Measurements from ENCODE around the gene SPAG9. TPM values are rescaled to one million over a fixed set of nuclear protein-coding genes. Genes with fewer than 3 reads are reported as not detected.

The SPAG9 gene
- total and polyA plus RNA-seq, 7 donors, result 21.6 to 79.9 (median 74.3) TPM

DNA sequence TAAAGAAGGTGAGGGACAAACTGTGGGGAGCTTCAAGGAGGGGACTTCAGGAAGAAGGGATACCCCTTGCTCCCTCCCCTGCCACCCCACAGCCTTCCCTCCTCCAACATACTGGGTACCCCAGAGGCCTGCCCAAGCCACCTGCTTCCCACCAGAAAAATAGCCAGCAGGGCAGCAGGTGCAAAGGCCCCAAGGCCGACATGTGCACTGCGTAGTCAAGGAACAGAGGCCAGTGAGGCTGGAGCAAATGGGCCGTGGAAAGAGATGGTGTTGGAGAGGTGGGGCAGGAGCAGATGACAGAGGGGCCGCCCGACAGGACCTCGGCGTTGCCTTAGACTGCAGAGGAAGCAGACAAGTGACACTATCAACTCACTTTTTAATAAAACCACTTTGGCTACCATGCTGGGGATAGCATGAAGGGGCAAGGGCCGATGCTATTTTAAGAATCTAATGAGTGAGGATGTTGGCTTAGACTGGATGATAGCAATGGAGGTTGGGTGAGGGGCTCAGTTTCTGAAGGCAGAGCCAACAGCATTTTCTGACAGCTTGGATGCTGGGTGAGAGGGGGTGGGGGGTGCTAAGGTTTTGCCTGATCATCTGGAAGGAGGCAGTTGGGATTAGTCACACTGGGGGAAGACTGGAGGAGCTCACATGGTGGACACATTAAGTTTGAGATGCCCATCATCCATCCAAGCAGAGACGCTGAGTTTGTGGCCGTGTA lies 181.7 kb downstream of the SPAG9 start:
- Histone ChIP-seq H3K36me3 (no peaks in the 10 kb centered on the region), H3K4me3 (no peak overlapping the region), H3K4me1 (peaks cover 0 to 18% (median 12%) of the 10 kb centered on the region in 4 donors), H3K9me3 (no peaks in the 10 kb centered on the region), H3K27me3 (no peaks in the 10 kb centered on the region), H3K27ac (no peak overlapping the region)
- TF ChIP-seq POLR2AphosphoS5 (IDR thresholded peaks at IDR 0.05), result no peak
- WGBS, 2 donors, result 95% methylated on average over 10 of the region's 10 CpGs
- intact Hi-C loops (cut with DNase I), result no loop called here
- DNase-seq, result peak; percentile 53

DNA sequence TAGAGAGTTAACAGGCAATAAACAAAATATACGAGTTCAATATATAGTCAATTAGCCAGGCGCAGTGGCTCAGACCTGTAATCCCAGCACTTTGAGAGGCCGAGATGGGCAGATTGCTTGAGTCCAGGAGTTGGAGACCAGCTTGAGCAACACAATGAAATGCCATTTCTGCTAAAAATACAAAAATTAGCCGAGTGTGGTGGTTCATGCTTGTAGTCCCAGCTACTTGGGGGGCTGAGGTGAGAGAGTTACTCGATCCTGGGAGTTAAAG lies 184.7 kb downstream of the SPAG9 start:
- Histone ChIP-seq H3K4me1 (peaks cover 0 to 22% (median 17%) of the 10 kb centered on the region in 4 donors), H3K27me3 (no peaks in the 10 kb centered on the region), H3K4me3 (no peak overlapping the region), H3K27ac (no peak overlapping the region), H3K36me3 (no peaks in the 10 kb centered on the region), H3K9me3 (no peaks in the 10 kb centered on the region)
- TF ChIP-seq POLR2A (IDR thresholded peaks at IDR 0.05) (no peak), EP300 (IDR thresholded peaks at IDR 0.05) (no peak), POLR2AphosphoS5 (IDR thresholded peaks at IDR 0.05) (no peak)
- TF ChIP-seq, protein P1, sequence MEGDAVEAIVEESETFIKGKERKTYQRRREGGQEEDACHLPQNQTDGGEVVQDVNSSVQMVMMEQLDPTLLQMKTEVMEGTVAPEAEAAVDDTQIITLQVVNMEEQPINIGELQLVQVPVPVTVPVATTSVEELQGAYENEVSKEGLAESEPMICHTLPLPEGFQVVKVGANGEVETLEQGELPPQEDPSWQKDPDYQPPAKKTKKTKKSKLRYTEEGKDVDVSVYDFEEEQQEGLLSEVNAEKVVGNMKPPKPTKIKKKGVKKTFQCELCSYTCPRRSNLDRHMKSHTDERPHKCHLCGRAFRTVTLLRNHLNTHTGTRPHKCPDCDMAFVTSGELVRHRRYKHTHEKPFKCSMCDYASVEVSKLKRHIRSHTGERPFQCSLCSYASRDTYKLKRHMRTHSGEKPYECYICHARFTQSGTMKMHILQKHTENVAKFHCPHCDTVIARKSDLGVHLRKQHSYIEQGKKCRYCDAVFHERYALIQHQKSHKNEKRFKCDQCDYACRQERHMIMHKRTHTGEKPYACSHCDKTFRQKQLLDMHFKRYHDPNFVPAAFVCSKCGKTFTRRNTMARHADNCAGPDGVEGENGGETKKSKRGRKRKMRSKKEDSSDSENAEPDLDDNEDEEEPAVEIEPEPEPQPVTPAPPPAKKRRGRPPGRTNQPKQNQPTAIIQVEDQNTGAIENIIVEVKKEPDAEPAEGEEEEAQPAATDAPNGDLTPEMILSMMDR (IDR thresholded peaks at IDR 0.05), result no peak
- 74 to 83% methylated on average over 5 of the region's 5 CpGs for WGBS, 2 donors
- no peak for DNase-seq
- intact Hi-C loops (cut with DNase I), result no loop called here

DNA sequence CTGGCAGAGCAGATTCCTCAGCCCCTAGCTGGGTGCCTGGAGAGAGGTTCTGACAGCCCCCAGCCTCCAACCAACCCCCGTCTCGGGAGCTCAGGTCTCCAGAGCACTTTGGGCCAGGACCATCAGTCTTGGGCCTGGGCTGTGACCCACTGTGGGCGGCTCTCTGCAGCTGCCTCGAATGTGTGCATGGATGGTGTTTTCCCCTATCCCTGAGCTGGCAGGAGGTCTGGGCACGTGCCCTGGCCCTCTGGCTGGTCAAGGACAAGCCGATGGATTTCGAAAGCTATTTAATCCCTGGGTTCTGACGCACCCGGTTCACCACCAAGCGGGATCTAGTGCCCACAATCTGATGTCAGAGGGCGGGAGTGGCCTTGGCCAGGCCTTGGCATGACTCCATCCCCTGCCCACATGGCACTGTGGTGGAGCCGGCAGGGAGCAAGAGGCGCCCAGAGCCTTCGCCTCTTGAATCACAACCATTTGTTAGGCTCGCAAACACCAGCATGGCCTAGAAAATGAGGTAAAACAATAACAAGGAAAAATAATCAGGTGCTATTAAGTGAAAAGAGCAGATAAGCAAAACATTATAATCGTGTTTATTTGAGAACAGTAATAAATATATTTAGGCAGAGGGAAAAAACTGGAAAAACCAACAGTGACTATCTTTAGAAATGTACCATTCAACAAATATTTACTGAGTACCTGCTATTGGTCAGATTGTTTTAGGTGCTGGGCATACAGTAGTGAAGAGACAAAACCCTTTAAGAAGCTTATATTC lies 185.3 kb downstream of the SPAG9 start:
- peak; percentile 84 for DNase-seq
- H3K4me3 ChIP-seq, result no peak overlapping the region
- peak in 2 of 4 donors; percentile 15 to 30 for TF ChIP-seq POLR2AphosphoS5 (IDR thresholded peaks at IDR 0.05)
- no peak for TF ChIP-seq POLR2A (IDR thresholded peaks at IDR 0.05)
- peak overlapping the region; percentile 20 to 92 (median 30) for H3K27ac ChIP-seq
- 47 to 72% methylated on average over 16 of the region's 16 CpGs for WGBS, 2 donors
- intact Hi-C loops (cut with DNase I), result no loop called here
- no peaks in the 10 kb centered on the region for H3K36me3 ChIP-seq
- H3K27me3 ChIP-seq, result no peaks in the 10 kb centered on the region
- peaks cover 0 to 27% (median 22%) of the 10 kb centered on the region in 4 donors for H3K4me1 ChIP-seq
- H3K9me3 ChIP-seq, result no peaks in the 10 kb centered on the region

DNA sequence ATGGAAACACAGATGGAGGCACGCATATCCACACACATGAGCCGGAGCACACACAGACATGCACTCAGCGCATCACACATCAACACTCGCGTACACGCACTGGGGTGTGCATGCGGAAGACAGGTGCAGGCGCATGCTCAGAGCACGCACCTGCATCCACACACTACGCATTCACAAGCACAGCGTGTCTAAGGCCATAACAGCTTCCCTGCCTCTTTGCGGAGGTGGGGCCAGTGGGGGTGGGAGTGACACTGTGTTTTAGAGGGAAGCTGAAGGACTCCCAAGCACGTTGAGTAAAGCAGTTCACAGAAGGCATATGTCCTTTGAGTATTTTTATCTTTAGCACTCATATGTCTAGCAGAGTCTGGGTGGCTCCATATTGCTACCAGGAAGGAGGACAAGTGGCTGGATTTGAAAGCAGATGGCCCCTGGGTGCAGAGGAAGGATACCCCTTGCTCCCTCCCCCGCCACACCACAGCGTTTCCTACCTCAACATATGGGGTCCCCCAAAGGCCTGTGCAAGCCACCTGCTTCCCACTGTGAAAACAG lies 185.9 kb downstream of the SPAG9 start:
- H3K4me1 ChIP-seq, result peaks cover 0 to 34% (median 28%) of the 10 kb centered on the region in 4 donors
- H3K27ac ChIP-seq, result peak overlapping the region; percentile 20 to 92 (median 30)
- no peaks in the 10 kb centered on the region for H3K27me3 ChIP-seq
- no peaks in the 10 kb centered on the region for H3K9me3 ChIP-seq
- no peaks in the 10 kb centered on the region for H3K36me3 ChIP-seq
- intact Hi-C loops (cut with DNase I), result no loop called here
- WGBS, 2 donors, result 83 to 92% methylated on average over 15 of the region's 15 CpGs
- no peak for TF ChIP-seq POLR2AphosphoS5 (IDR thresholded peaks at IDR 0.05)
- no peak for TF ChIP-seq EP300 (IDR thresholded peaks at IDR 0.05)
- TF ChIP-seq, protein P1 (IDR thresholded peaks at IDR 0.05), result no peak
- no peak for TF ChIP-seq POLR2A (IDR thresholded peaks at IDR 0.05)
- no peak for DNase-seq
- H3K4me3 ChIP-seq, result no peak overlapping the region

DNA sequence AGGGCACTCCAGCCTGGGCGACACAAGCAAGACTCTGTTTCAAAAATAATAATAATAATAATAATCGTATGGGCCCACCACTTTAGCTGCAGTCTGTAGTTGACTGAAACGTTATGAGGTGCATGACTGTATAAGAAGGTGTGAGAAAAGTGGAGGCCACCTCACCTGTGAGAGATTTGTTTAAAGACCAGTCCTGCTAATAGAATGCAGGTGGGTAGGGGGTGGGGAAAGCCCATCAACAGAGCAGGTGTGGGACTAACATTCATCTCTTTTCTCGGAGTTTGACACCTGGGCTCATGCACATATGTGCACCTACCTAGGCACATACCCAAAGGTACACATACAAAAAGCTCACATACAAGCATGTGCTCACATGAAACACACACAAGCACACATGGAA lies 186.5 kb downstream of the SPAG9 start:
- H3K27me3 ChIP-seq, result no peaks in the 10 kb centered on the region
- intact Hi-C loops (cut with DNase I), result no loop called here
- H3K4me3 ChIP-seq, result no peak overlapping the region
- H3K27ac ChIP-seq, result peak overlapping the region in 1 of 4 donors; percentile 92
- no peaks in the 10 kb centered on the region for H3K9me3 ChIP-seq
- DNase-seq, result no peak
- 89 to 92% methylated on average over 4 of the region's 4 CpGs for WGBS, 2 donors
- H3K4me1 ChIP-seq, result peaks cover 0 to 37% (median 32%) of the 10 kb centered on the region in 4 donors
- no peaks in the 10 kb centered on the region for H3K36me3 ChIP-seq
- no peak for TF ChIP-seq EP300 (IDR thresholded peaks at IDR 0.05)
- TF ChIP-seq, protein P1 (IDR thresholded peaks at IDR 0.05), result no peak
- no peak for TF ChIP-seq POLR2AphosphoS5 (IDR thresholded peaks at IDR 0.05)
- no peak for TF ChIP-seq POLR2A (IDR thresholded peaks at IDR 0.05)

All from sigmoid colon (tissue), 7 donors.